H1 (cell line): ENCODE measurements around the gene SLC12A6. TPM values are rescaled to one million over a fixed set of nuclear protein-coding genes. Genes with fewer than 3 reads are reported as not detected.

ENCODE experiments used
- CTCF ChIA-PET: fragments of 300-600 bp; sonication (Branson Sonifier 250); formaldehyde crosslinking; loops from one replicate; lab custom pipeline; 2021; ENCODE audit not compliant: partially characterized antibody; lab: Charles Lee
- POLR2A ChIA-PET: fragments of 300-600 bp; sonication (Branson Sonifier 250); formaldehyde crosslinking; loops from one replicate; lab custom pipeline; 2021; ENCODE audit warnings: inconsistent platforms; ENCODE audit not compliant: partially characterized antibody; lab: Charles Lee
- DNase-seq, 2 experiments: peaks; one replicate each; pipeline versions ENCODE4 v3.0.0 to v3.0.0-alpha.2; 2010 to 2022; ENCODE audit warnings: low spot score in 2 of 2, low read depth in 1 of 2, mixed read lengths in 1 of 2
- FAIRE-seq: peaks from 2 replicates; lab custom pipeline; 2011; peaks lifted over from hg19 to GRCh38; lab: Jason Lieb, UNC
- H2AFZ ChIP-seq: 2 replicates; pipeline ENCODE4 v1.8.1; 2012; ENCODE audit warnings: low read length, inconsistent platforms
- H2AK5ac ChIP-seq: 2 replicates; pipeline ENCODE4 v1.6.1; 2013; ENCODE audit warnings: low read depth, low read length
- H2BK120ac ChIP-seq: replicated peaks from 2 replicates; pipeline ENCODE3; 2013; ENCODE audit warnings: low read depth, low read length, inconsistent platforms
- H2BK12ac ChIP-seq: 2 replicates; pipeline ENCODE4 v1.6.1; 2013; ENCODE audit warnings: low read depth, low read length
- H2BK15ac ChIP-seq: 2 replicates; pipeline ENCODE4 v1.6.1; 2013; ENCODE audit warnings: low read length
- H2BK20ac ChIP-seq: 2 replicates; pipeline ENCODE4 v1.6.1; 2013; ENCODE audit warnings: low read length
- H2BK5ac ChIP-seq: 2 replicates; pipeline ENCODE4 v1.6.1; 2013; ENCODE audit warnings: low read depth, low read length
- H3K14ac ChIP-seq: 2 replicates; pipeline ENCODE4 v1.6.1; 2013; ENCODE audit warnings: inconsistent platforms; ENCODE audit not compliant: insufficient read length
- H3K18ac ChIP-seq: 2 replicates; pipeline ENCODE4 v1.6.1; 2013; ENCODE audit warnings: low read length; ENCODE audit errors: extremely low read depth
- H3K23ac ChIP-seq: 2 replicates; pipeline ENCODE4 v1.6.1; 2013; ENCODE audit warnings: inconsistent platforms; ENCODE audit not compliant: insufficient read length
- H3K23me2 ChIP-seq: 2 replicates; pipeline ENCODE4 v1.6.1; 2013; ENCODE audit warnings: low read depth, low read length
- H3K27ac ChIP-seq: 2 replicates; pipeline ENCODE4 v1.6.1; 2011; ENCODE audit warnings: low read depth, low read length, inconsistent platforms
- H3K27me3 ChIP-seq, 4 experiments: replicated peaks in 1 of 4; 1 replicate in 1 of 4; 2 replicates in 3 of 4; pipeline versions ENCODE4 v1.6.1 to v1.8.1; 2011 to 2013; ENCODE audit warnings: low read length in 3 of 4, mild to moderate bottlenecking in 3 of 4, inconsistent platforms in 2 of 4, mixed read lengths in 2 of 4, moderate library complexity in 1 of 4; ENCODE audit not compliant: control insufficient read depth in 3 of 4, insufficient read depth in 3 of 4; ENCODE audit errors: extremely low read depth in 1 of 4
- H3K36me3 ChIP-seq, 4 experiments: 2 replicates each; pipeline versions ENCODE4 v1.6.1 to v1.8.1; 2011 to 2013; ENCODE audit warnings: mild to moderate bottlenecking in 4 of 4, low read length in 3 of 4, moderate library complexity in 2 of 4, control low read depth in 1 of 4, inconsistent platforms in 1 of 4; ENCODE audit not compliant: insufficient read depth in 4 of 4, control insufficient read depth in 2 of 4
- H3K4ac ChIP-seq: replicated peaks from 2 replicates; pipeline ENCODE3; 2013; ENCODE audit warnings: low read length, low read depth, mixed read lengths, inconsistent platforms; ENCODE audit not compliant: insufficient read length
- H3K4me1 ChIP-seq, 4 experiments: replicated peaks in 1 of 4; 1 replicate in 1 of 4; 2 replicates in 3 of 4; pipeline versions ENCODE4 v1.6.1 to v1.8.1; 2011 to 2013; ENCODE audit warnings: low read length in 3 of 4, inconsistent platforms in 2 of 4, mixed read lengths in 1 of 4; ENCODE audit not compliant: insufficient read depth in 4 of 4, control insufficient read depth in 3 of 4
- H3K4me2 ChIP-seq, 2 experiments: 2 replicates each; pipeline versions ENCODE4 v1.6.1 to v1.8.1; 2011 to 2013; ENCODE audit warnings: low read depth in 2 of 2, low read length in 2 of 2, control low read depth in 1 of 2, inconsistent platforms in 1 of 2, mild to moderate bottlenecking in 1 of 2; ENCODE audit not compliant: insufficient read depth in 1 of 2
- H3K4me3 ChIP-seq, 4 experiments: fragments of 200-600, 300-600 bp in 1 of 4; sonication (generic), shearing (Covaris generic), sonication (Bioruptor Twin) in 1 of 4; 2 replicates each; pipeline versions ENCODE4 v1.5.1 to v1.8.1; 2011 to 2016; ENCODE audit warnings: low read length in 4 of 4, low read depth in 3 of 4, control low read depth in 2 of 4, inconsistent platforms in 2 of 4, mild to moderate bottlenecking in 2 of 4, mixed read lengths in 1 of 4, moderate library complexity in 1 of 4; ENCODE audit not compliant: insufficient read depth in 2 of 4; ENCODE audit errors: extremely low read depth in 1 of 4
- H3K56ac ChIP-seq: replicated peaks from 2 replicates; pipeline ENCODE3; 2013; ENCODE audit warnings: low read depth, mild to moderate bottlenecking, mixed read lengths, low read length, inconsistent platforms; ENCODE audit not compliant: insufficient read length
- H3K79me1 ChIP-seq: 2 replicates; pipeline ENCODE4 v1.6.1; 2013; ENCODE audit warnings: low read depth, low read length, control low read depth
- H3K79me2 ChIP-seq, 2 experiments: 2 replicates each; pipeline versions ENCODE4 v1.6.1 to v1.8.1; 2012 to 2013; ENCODE audit warnings: low read length in 2 of 2, mild to moderate bottlenecking in 2 of 2, inconsistent platforms in 1 of 2; ENCODE audit not compliant: insufficient read depth in 2 of 2, control insufficient read depth in 1 of 2
- H3K9ac ChIP-seq, 4 experiments: replicated peaks in 1 of 4; 1 replicate in 1 of 4; 2 replicates in 3 of 4; pipeline versions ENCODE4 v1.6.1 to v1.8.1; 2011 to 2013; ENCODE audit warnings: low read depth in 3 of 4, low read length in 3 of 4, control low read depth in 2 of 4, mild to moderate bottlenecking in 2 of 4, moderate library complexity in 2 of 4, inconsistent platforms in 1 of 4; ENCODE audit errors: extremely low read depth in 1 of 4
- H3K9me3 ChIP-seq, 2 experiments: 2 replicates each; pipeline versions ENCODE4 v1.6.1 to v1.8.1; 2012 to 2013; ENCODE audit warnings: mild to moderate bottlenecking in 2 of 2, moderate library complexity in 2 of 2, control low read depth in 1 of 2, inconsistent platforms in 1 of 2, low read depth in 1 of 2, low read length in 1 of 2, mixed read lengths in 1 of 2; ENCODE audit not compliant: insufficient read depth in 2 of 2
- H4K20me1 ChIP-seq, 2 experiments: replicated peaks in 1 of 2; 2 replicates each; pipeline versions ENCODE3 to v1.8.1; 2011 to 2013; ENCODE audit warnings: inconsistent platforms in 2 of 2, low read length in 2 of 2, mild to moderate bottlenecking in 1 of 2; ENCODE audit not compliant: insufficient read depth in 2 of 2, control insufficient read depth in 1 of 2
- H4K5ac ChIP-seq: 2 replicates; pipeline ENCODE4 v1.6.1; 2013; ENCODE audit warnings: low read length, low read depth, mixed read lengths, inconsistent platforms; ENCODE audit not compliant: insufficient read length
- H4K8ac ChIP-seq: 2 replicates; pipeline ENCODE4 v1.8.0; 2013; ENCODE audit warnings: mild to moderate bottlenecking, moderate library complexity, low read length, inconsistent platforms; ENCODE audit not compliant: insufficient read depth; ENCODE audit errors: extremely low read depth
- H4K91ac ChIP-seq: replicated peaks from 2 replicates; pipeline ENCODE3; 2013; ENCODE audit warnings: low read length, mixed read lengths, inconsistent platforms; ENCODE audit not compliant: insufficient read length
- BCL11A ChIP-seq, 2 experiments: IDR thresholded peaks; one replicate each; pipeline ENCODE4 v1.6.1; 2011; ENCODE audit warnings: low read depth in 2 of 2, low read length in 2 of 2, mild to moderate bottlenecking in 2 of 2
- HDAC2 ChIP-seq, 2 experiments: fragments of 300-600 bp in 1 of 2; sonication (generic) in 1 of 2; IDR thresholded peaks; 2 replicates each; pipeline ENCODE4 v1.6.1; 2011 to 2012; ENCODE audit warnings: low read depth in 2 of 2, low read length in 2 of 2, mild to moderate bottlenecking in 2 of 2, moderate library complexity in 2 of 2, borderline replicate concordance in 1 of 2, inconsistent platforms in 1 of 2
- JUND ChIP-seq: IDR thresholded peaks from 2 replicates; pipeline ENCODE4 v1.6.1; 2011; ENCODE audit warnings: mild to moderate bottlenecking, improper control_type of control experiment, low read length
- NANOG ChIP-seq: IDR thresholded peaks from 2 replicates; pipeline ENCODE4 v1.6.1; 2011; ENCODE audit warnings: low read length, low read depth, mild to moderate bottlenecking, inconsistent platforms; ENCODE audit not compliant: insufficient read depth, poor library complexity, severe bottlenecking
- POU5F1 ChIP-seq: IDR thresholded peaks from 2 replicates; pipeline ENCODE4 v1.6.1; 2011; ENCODE audit warnings: low read depth, mild to moderate bottlenecking, low read length, moderate library complexity
- SP4 ChIP-seq: IDR thresholded peaks from 2 replicates; pipeline ENCODE4 v1.6.1; 2012; ENCODE audit warnings: low read length, inconsistent platforms
- TAF1 ChIP-seq: IDR thresholded peaks from 2 replicates; pipeline ENCODE4 v1.6.1; 2011; ENCODE audit warnings: mild to moderate bottlenecking, low read depth, low read length
- YY1 ChIP-seq: IDR thresholded peaks from 2 replicates; pipeline ENCODE4 v1.6.1; 2011; ENCODE audit warnings: low read depth, mild to moderate bottlenecking, low read length
- WGBS, 2 experiments: shearing (Covaris generic) in 1 of 2; methylation state at CpG; one replicate each; pipeline versions ENCODE4 v1.1.6 to v1.1.7; 2013 to 2015; ENCODE audit warnings: low lambda C conversion rate in 2 of 2, mixed read lengths in 2 of 2, inconsistent platforms in 1 of 2, low coverage in 1 of 2, missing lambda C conversion rate in 1 of 2; ENCODE audit not compliant: insufficient replicate concordance in 2 of 2, insufficient coverage in 1 of 2, insufficient read length in 1 of 2; ENCODE audit errors: extremely low coverage in 1 of 2, missing lambda C conversion rate in 1 of 2; 5-methylcytosine and 5-hydroxymethylcytosine counted together
- polyA plus RNA-seq, 7 experiments: library from polyadenylated mRNA; depleted of rRNA in 3 of 7; stranded (reverse) in 5 of 7; unstranded in 2 of 7; fragments of >200 nt in 5 of 7; fragments of 200-250 nt in 2 of 7; gene quantifications; 1 replicate in 5 of 7; 2 replicates in 1 of 7; 4 replicates in 1 of 7; pipeline versions ENCODE4 v1.2.1 to v1.2.3, GENCODE V29; 2011 to 2013; ENCODE audit warnings: missing spikeins in 2 of 7, mixed read lengths in 2 of 7
- total RNA-seq: library from RNA; stranded (reverse); fragmentation: NEBNext Ultra II Directional; extraction: Animal tissue kit (Norgen Biotek cat#: 25700); gene quantifications from 2 replicates; pipeline ENCODE4 v1.2.1, GENCODE V29; 2021

SLC12A6 gene
- total and polyA plus RNA-seq, 2 of the 8 experiments (the other 6 are each of a cell fraction or from before 2014, with no cell fraction given) = 9.2 to 11.1 TPM

GRCh38 chr15:34357653-34358052 is 20.1 kb upstream of the SLC12A6 start:
- FAIRE-seq (no peak), DNase-seq (no peak)
- Histone ChIP-seq H2BK20ac (no peak overlapping the region), H2AFZ (no peak overlapping the region), H3K4me1 (peaks cover 2 to 8% (median 5%) of the 10 kb centered on the region in 4 experiments; a peak in 5 of 7 replicates), H3K23ac (no peak overlapping the region), H4K91ac (no peak overlapping the region), H2BK15ac (no peak overlapping the region), H3K9ac (no peak overlapping the region), H3K79me2 (no peaks in the 10 kb centered on the region), H3K79me1 (no peaks in the 10 kb centered on the region), H3K27me3 (no peaks in the 10 kb centered on the region), H4K5ac (no peak overlapping the region), H3K18ac (no peak overlapping the region), H3K4ac (no peak overlapping the region), H3K9me3 (no peaks in the 10 kb centered on the region), H3K4me3 (no peak overlapping the region), H2AK5ac (no peak overlapping the region), H4K8ac (no peak overlapping the region), H3K27ac (no peak overlapping the region), H4K20me1 (peaks cover 0 to 7% of the 10 kb centered on the region in 2 experiments), H2BK12ac (no peak overlapping the region), H3K56ac (no peak overlapping the region), H3K14ac (no peak overlapping the region), H2BK5ac (no peak overlapping the region), H3K23me2 (no peaks in the 10 kb centered on the region), H3K36me3 (peaks cover 7 to 44% (median 32%) of the 10 kb centered on the region in 4 experiments), H2BK120ac (no peak overlapping the region), H3K4me2 (no peak overlapping the region)
- CTCF ChIA-PET = interaction anchor here (0.6 to 2.4 kb wide), 9 partner anchors 9 to 261 kb away, joined by 3 to 29 read pairs (median 4); partner anchors contain the start of genes LPCAT4, NOP10 and NUTM1
- POLR2A ChIA-PET = interaction anchor here (1.0 to 3.6 kb wide), 3 partner anchors 10 to 20 kb away, joined by 3 to 18 read pairs (median 4); partner anchors contain the start of genes LPCAT4, NOP10, NUTM1 and SLC12A6
- no peak for TF ChIP-seq YY1
- TF ChIP-seq NANOG = no peak
- no peak for TF ChIP-seq SP4
- no peak for TF ChIP-seq POU5F1
- no peak for TF ChIP-seq TAF1
- no peak for TF ChIP-seq JUND
- no peak for TF ChIP-seq BCL11A (IDR thresholded peaks at IDR 0.05; ENCODE audit: low read depth in 2 of 2, low read length in 2 of 2)
- no peak for TF ChIP-seq HDAC2 (IDR thresholded peaks at IDR 0.05; ENCODE audit: borderline replicate concordance in 1 of 2, low read depth in 2 of 2, low read length in 2 of 2)
- 95% methylated on average over 1 of the region's 1 CpG; no CpG with 5 or more reads in 1 of the 2 experiments for WGBS, 2 experiments
